ENCODE results near the gene PLXNA2.

GRCh38 chr1:208054485-208054884, 189.7 kb downstream of the PLXNA2 start:
- TF ChIP-seq CTCF (IDR thresholded peaks at IDR 0.05) (no peak), SREBF2 (IDR thresholded peaks at IDR 0.05) (no peak), RAD21 (conservative IDR thresholded peaks at IDR 0.05 in 1 of 2, IDR thresholded peaks at IDR 0.05 in 1 of 2) (no peak), CHD4 (IDR thresholded peaks at IDR 0.05; ENCODE audit: borderline replicate concordance) (no peak), EP300 (IDR thresholded peaks at IDR 0.05) (no peak), CEBPB (IDR thresholded peaks at IDR 0.05) (no peak), CHD2 (IDR thresholded peaks at IDR 0.05; ENCODE audit: low read length, partially characterized antibody) (no peak), POLR2A (IDR thresholded peaks at IDR 0.05; ENCODE audit: low read length) (no peak), RFX5 (IDR thresholded peaks at IDR 0.05) (no peak), POLR2AphosphoS2 (conservative IDR thresholded peaks at IDR 0.05; ENCODE audit: low read length) (no peak)
- TF ChIP-seq, protein P1, sequence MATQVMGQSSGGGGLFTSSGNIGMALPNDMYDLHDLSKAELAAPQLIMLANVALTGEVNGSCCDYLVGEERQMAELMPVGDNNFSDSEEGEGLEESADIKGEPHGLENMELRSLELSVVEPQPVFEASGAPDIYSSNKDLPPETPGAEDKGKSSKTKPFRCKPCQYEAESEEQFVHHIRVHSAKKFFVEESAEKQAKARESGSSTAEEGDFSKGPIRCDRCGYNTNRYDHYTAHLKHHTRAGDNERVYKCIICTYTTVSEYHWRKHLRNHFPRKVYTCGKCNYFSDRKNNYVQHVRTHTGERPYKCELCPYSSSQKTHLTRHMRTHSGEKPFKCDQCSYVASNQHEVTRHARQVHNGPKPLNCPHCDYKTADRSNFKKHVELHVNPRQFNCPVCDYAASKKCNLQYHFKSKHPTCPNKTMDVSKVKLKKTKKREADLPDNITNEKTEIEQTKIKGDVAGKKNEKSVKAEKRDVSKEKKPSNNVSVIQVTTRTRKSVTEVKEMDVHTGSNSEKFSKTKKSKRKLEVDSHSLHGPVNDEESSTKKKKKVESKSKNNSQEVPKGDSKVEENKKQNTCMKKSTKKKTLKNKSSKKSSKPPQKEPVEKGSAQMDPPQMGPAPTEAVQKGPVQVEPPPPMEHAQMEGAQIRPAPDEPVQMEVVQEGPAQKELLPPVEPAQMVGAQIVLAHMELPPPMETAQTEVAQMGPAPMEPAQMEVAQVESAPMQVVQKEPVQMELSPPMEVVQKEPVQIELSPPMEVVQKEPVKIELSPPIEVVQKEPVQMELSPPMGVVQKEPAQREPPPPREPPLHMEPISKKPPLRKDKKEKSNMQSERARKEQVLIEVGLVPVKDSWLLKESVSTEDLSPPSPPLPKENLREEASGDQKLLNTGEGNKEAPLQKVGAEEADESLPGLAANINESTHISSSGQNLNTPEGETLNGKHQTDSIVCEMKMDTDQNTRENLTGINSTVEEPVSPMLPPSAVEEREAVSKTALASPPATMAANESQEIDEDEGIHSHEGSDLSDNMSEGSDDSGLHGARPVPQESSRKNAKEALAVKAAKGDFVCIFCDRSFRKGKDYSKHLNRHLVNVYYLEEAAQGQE (IDR thresholded peaks at IDR 0.05) = no peak
